HG02623 (cell line): Measurements from ENCODE around the gene FUNDC2.

Source experiments
- ATAC-seq: cut with Tn5 transposase; IDR thresholded peaks from one replicate; pipeline ENCODE4 v1.9.1; 2021; ENCODE audit warnings: moderate library complexity; ENCODE audit not compliant: unreplicated experiment

Gene FUNDC2

GRCh38 chrX:155068165-155068564 is 41.5 kb downstream of the FUNDC2 start:
- ATAC-seq = no peak

GRCh38 chrX:155069414-155069813 is 42.8 kb downstream of the FUNDC2 start:
- no peak for ATAC-seq

GRCh38 chrX:155070038-155070437 is 43.4 kb downstream of the FUNDC2 start:
- ATAC-seq = no peak

GRCh38 chrX:155070663-155070974 is 44.0 kb downstream of the FUNDC2 start:
- ATAC-seq = peak; percentile 12

- ATAC-seq = peak; percentile 86
These were observed 44.5 kb downstream of the FUNDC2 start, which contains the start of the genes BRCC3, CMC4 and MTCP1 for GRCh38 chrX:155070975-155071693. Gene BRCC3 (plus strand): TSS chrX:155071508. CDS start chrX:155071528, 20 bp downstream. Gene CMC4 (minus strand): TSS chrX:155071136. CDS start chrX:155064023, 7,113 bp downstream. Gene MTCP1 (minus strand): TSS chrX:155071136. CDS start chrX:155066010, 5,126 bp downstream.

- ATAC-seq = no peak
These were observed 45.1 kb downstream of the FUNDC2 start for GRCh38 chrX:155071694-155072280.

GRCh38 chrX:155086202-155086840 is 59.7 kb downstream of the FUNDC2 start:
- ATAC-seq = no peak

- no peak for ATAC-seq
These were observed 60.5 kb downstream of the FUNDC2 start for GRCh38 chrX:155086961-155087735.

- no peak for ATAC-seq
These were observed 67.9 kb downstream of the FUNDC2 start for GRCh38 chrX:155094468-155095061.

- ATAC-seq = no peak
These were observed 79.3 kb downstream of the FUNDC2 start for GRCh38 chrX:155105919-155106318.

- no peak for ATAC-seq
These were observed 81.8 kb downstream of the FUNDC2 start for GRCh38 chrX:155108427-155108826.
